Measurements from ENCODE around the gene FAAP20. TPM values are rescaled to one million over a fixed set of nuclear protein-coding genes. Genes with fewer than 3 reads are reported as not detected.
A peak's percentile ranks its signal among the peaks of the same experiment; 100 is the strongest.

FAAP20 gene
- total and polyA plus RNA-seq, 9 of the 15 experiments (the other 6 are each of a cell fraction or from before 2014, with no cell fraction given) = 0.58 to 143 (median 9.9) TPM

DNA sequence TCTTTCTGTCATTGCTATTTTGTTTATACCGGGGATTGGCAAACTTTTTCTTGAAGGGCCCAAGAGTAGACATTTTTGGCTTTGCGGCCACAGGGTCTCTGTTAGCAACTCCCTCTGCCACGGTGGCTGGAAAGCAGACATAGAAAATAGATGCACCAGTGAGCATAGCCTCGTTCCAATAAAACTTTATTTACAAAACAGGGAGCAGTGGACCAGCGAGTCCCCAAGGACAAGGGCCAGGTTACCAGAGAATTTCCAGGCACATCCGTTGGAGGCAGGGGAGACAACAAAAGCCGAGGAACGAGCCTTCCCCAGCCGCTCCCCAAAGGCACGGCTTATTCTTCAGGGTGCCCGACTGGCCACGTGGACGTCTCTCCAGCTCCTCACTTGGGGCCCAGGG lies 26.5 kb downstream of the FAAP20 start:
- Histone ChIP-seq H2AFZ (ENCODE audit: low read depth, low read length) (peak overlapping the region; percentile 24), H3K4me3 (no peak overlapping the region), H3K9me3 (replicated peaks; ENCODE audit: control insufficient read depth, insufficient read depth, low read depth, low read length) (peaks cover 10% of the 10 kb centered on the region), H3K9ac (ENCODE audit: insufficient read depth in 1 of 2, low read depth in 2 of 2, low read length in 2 of 2) (peak overlapping the region in 1 of 2 experiments; percentile 79; a peak in 1 of 4 replicates), H3K79me2 (ENCODE audit: control insufficient read depth, insufficient read depth, low read length) (no peaks in the 10 kb centered on the region), H4K20me1 (replicated peaks; ENCODE audit: control insufficient read depth, insufficient read depth, low read length) (no peaks in the 10 kb centered on the region; the same call in 1 of the 2 replicates), H3K4me1 (replicated peaks in 1 of 2; ENCODE audit: control insufficient read depth in 2 of 2, insufficient read depth in 2 of 2, low read length in 2 of 2) (peaks cover 0 to 37% of the 10 kb centered on the region in 2 experiments; a peak in 2 of 5 replicates), H3K4me2 (ENCODE audit: insufficient read depth, low read length) (no peak overlapping the region), H3K27me3 (ENCODE audit: control insufficient read depth in 2 of 2, insufficient read depth in 2 of 2, low read length in 2 of 2) (peaks cover 56 to 93% of the 10 kb centered on the region in 2 experiments), H3K36me3 (ENCODE audit: control insufficient read depth, insufficient read depth, low read length) (no peaks in the 10 kb centered on the region), H3K27ac (ENCODE audit: extremely low read depth, low read depth, low read length) (no peak overlapping the region), H3K9me1 (ENCODE audit: control insufficient read depth, insufficient read depth, low read length) (no peaks in the 10 kb centered on the region)
- in situ Hi-C loops (cut with MboI) (no loop called here), intact Hi-C loops (cut with micrococcal nuclease) (no loop called here)
- CTCF ChIA-PET (ENCODE audit: low intra/inter-chr PET ratio) = no interaction called here
- TF ChIP-seq NR2C2 (CRISPR knock-in tag; IDR thresholded peaks at IDR 0.05) = no peak
- TF ChIP-seq NR2C2 (tag; IDR thresholded peaks at IDR 0.05) = no peak
- TF ChIP-seq ZNF212 (CRISPR knock-in tag; IDR thresholded peaks at IDR 0.05) = no peak
- peak; percentile 97 for TF ChIP-seq ZBTB40 (IDR thresholded peaks at IDR 0.05)
- peak; percentile 93 for TF ChIP-seq ZBTB40 (CRISPR knock-in tag; IDR thresholded peaks at IDR 0.05)
- TF ChIP-seq E2F3 (CRISPR knock-in tag; IDR thresholded peaks at IDR 0.05) = no peak
- no peak for TF ChIP-seq KLF1 (tag; IDR thresholded peaks at IDR 0.05)
- no peak for TF ChIP-seq SMARCE1 (IDR thresholded peaks at IDR 0.05)
- no peak for TF ChIP-seq ESRRA (IDR thresholded peaks at IDR 0.05; ENCODE audit: borderline replicate concordance, low read depth)
- WGBS (ENCODE audit: insufficient coverage, low coverage, missing lambda C conversion rate) = 19% methylated on average over 13 of the region's 13 CpGs
- POLR2A ChIA-PET = interaction anchor here (0.6 to 2.3 kb wide), 5 partner anchors 8 to 240 kb away, joined by 3 to 5 read pairs (median 3); no protein-coding TSS in a partner anchor
- no peak for DNase-seq (ENCODE audit: extremely low read depth in 1 of 4, low spot score in 3 of 4)
- no peak for ATAC-seq
- FAIRE-seq = no peak
- BruUV-seq (replicated peaks) = no TSS peak
